HG02884 (cell line): ENCODE measurements around the gene RNF32.
A peak's percentile ranks its signal among the peaks of the same experiment; 100 is the strongest.
"Not testable (repeated sequence)": the region's sequence is repeated elsewhere in the genome, so short reads cannot be mapped to it uniquely, and the experiment has no call there.

Source experiments
- ATAC-seq: cut with Tn5 transposase; IDR thresholded peaks from one replicate; pipeline ENCODE4 v1.9.1; 2021; ENCODE audit warnings: mild to moderate bottlenecking, moderate library complexity; ENCODE audit not compliant: unreplicated experiment

The RNF32 gene

DNA sequence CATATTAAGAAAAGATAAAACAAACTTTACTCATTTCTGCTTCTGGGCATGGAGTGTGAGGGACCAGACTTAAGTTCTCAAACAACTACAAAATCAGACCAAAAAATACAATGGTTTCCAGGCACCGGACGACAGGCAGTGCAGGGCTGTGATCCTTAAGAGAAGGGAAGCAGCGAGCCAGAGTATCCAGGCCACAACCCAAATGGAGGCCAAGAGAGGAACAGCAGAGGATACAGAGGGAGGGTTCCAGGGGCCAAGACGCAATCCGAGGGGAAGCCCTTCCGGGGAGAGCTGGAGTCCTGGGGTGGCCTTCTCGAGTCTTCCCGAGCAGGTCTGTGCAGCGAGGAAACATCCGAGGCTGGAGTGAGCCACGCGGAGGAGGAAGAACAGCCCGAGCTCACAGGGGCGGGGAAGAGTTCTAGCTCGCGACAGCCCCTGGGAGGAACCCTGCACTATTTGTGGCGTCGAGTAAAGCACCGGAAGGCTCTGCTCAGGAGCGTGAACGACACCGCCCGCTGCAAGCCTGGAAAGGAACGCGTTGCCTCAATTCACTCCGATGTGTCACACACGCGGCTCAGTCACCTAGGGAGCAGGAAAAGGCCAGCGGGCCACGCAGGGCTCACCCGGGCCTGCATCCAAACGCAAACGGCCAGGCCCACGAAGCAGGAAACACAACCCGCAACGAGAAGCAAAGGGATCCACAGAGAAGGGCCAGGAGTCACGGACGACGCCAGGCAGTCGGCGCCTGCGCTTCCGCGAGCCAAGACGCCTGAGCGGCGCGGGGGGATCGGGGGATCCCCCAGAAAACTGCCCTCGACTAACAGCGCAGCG lies 933 bp upstream of the RNF32 start:
- no peak for ATAC-seq

GRCh38 chr7:156640949-156641485 lies 443 bp downstream of the RNF32 start:
- peak; percentile 61 for ATAC-seq

- no peak for ATAC-seq
These were observed 1.9 kb downstream of the RNF32 start for GRCh38 chr7:156642306-156643045.

GRCh38 chr7:156647330-156647729 lies 6.8 kb downstream of the RNF32 start:
- ATAC-seq = not testable (repeated sequence)

- no peak for ATAC-seq
These were observed 9.5 kb downstream of the RNF32 start for GRCh38 chr7:156650042-156650441.

- no peak for ATAC-seq
These were observed 10.9 kb downstream of the RNF32 start for GRCh38 chr7:156651474-156651873.

GRCh38 chr7:156652886-156653568 lies 12.5 kb downstream of the RNF32 start:
- ATAC-seq = no peak

DNA sequence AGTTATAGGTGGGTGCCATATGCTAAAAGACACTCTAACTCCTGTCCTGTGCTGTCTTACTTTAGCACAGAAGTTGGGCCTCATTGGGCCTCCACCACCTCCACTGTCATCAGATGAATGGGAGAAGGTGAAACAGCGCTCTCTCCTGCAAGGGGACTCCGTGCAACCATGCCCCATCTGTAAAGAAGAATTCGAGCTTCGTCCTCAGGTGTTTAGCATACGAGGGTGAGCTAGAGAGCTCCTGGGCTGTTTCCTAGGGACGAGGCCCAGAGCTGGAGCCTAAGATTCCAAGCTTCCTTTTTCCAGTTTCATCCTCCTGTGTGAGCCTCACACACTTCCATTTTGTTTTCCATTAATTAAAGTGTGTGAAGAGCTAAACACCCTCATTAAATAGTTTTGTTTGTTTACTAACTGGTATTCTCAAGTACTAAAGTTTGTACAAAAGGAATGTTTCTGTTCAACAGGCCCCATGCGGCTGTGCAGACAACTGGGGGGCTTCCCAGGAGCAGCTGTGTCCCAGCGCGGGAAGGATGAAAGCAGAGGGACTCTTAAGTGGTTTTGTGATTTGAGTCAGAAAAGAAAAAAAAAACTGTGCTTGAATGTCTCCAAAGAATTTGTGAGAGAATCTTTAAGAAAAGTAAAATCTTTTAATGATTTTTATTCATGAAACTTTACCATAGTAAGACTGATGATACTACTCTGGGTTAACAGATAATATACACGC lies 14.1 kb downstream of the RNF32 start:
- ATAC-seq = no peak

- no peak for ATAC-seq
These were observed 14.7 kb downstream of the RNF32 start for GRCh38 chr7:156655251-156655650.

GRCh38 chr7:156655983-156656382 lies 15.4 kb downstream of the RNF32 start:
- ATAC-seq = no peak

- ATAC-seq = no peak
These were observed 16.0 kb downstream of the RNF32 start for GRCh38 chr7:156656598-156656997.

DNA sequence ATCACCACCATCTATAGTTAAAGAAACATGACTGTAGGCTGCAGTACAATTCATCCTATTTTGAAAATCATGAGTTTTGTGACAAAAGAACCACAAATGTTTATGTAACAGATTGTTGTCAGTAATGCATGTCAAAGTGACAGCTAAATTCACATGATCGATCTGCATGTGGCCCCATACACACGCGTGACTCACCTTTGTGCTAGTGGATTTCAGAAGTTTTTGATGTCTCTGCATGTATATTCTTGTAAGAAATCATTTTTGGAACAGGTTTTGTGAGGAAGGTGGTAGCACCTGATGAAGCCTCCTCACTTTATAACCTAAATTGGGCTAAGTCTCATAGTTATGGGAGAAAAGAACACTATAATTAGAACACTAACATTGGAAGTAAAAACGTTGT lies 17.1 kb downstream of the RNF32 start:
- no peak for ATAC-seq

GRCh38 chr7:156659203-156659602 lies 18.6 kb downstream of the RNF32 start:
- ATAC-seq = no peak

- no peak for ATAC-seq
These were observed 19.4 kb downstream of the RNF32 start for GRCh38 chr7:156659961-156660360.

DNA sequence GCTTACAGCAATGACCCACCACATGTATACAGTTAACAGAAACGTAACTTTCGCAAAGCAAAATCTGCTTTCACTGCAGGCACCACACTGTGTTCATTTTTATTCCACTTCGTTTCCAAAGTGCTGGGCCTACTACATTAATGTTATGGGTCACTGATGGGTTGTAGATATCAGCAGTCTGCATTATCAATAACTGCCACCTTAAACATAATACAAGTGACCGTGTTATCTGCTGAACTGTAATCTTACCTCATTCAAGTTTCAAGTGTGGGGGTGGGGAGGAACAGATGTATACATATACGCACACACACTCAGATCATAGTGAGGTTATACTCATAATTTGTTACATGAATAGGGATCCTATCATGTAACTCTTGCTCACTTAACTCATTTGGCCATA lies 21.1 kb downstream of the RNF32 start:
- no peak for ATAC-seq

GRCh38 chr7:156662277-156662676 lies 21.7 kb downstream of the RNF32 start:
- no peak for ATAC-seq

DNA sequence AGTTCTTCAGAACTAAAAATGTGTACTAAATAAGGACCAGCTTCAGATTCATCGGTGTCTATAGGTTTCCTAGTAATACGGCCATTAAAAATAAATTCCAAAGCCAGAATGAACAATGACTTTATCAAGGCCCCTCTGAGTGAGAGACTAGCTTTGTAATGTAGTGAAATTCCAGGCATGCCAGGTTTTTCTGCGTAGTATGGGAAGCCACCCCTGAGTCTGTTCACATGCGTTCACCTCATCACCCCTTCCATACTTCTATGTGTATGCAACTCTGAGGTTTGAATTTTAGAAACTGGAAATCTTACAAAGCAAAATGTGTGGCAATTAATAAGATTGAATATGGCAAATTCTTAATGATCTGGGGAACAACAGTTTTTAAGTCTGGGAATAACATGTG lies 24.5 kb downstream of the RNF32 start:
- ATAC-seq = no peak

DNA sequence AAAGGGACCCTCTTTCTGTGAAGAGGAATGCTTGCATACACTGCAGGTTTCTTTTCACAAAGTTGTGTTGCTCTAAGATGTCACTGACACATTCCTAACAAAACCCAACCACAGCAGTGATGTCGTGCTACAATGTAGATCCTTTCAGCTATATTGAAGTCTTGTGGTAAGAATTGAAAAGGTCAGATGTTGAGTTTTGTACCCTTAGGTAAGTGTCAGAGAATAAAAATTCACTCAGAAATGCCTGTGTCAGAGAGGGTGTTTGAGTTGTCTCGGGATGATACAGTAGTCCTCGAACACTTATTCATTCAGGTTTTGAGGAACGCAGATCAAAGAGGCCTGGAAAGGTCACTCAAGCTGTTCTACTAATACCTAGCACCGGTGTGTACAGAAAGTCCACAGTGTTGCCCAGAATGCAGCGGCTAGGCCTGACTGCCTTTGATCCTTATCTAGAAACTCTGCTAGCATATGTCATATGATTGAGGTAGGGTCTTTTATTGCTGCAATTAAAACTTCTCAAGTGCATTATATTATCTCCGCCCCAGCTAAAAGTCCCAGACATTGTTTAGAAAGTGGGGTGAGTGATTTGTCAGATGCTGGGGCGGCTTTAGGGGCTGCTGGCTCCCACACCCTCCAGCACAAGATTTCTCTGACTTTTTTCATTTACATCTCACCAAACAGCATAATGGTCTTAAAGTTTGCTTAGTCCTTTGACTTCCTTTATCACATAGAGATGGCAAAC lies 26.0 kb downstream of the RNF32 start:
- no peak for ATAC-seq

GRCh38 chr7:156667110-156667426 lies 26.5 kb downstream of the RNF32 start:
- ATAC-seq = no peak

GRCh38 chr7:156668130-156668741 lies 27.7 kb downstream of the RNF32 start:
- no peak for ATAC-seq
